Measurements from ENCODE around the gene MXI1. TPM values are rescaled to one million over a fixed set of nuclear protein-coding genes. Genes with fewer than 3 reads are reported as not detected.

Gene MXI1
- total and polyA plus RNA-seq, 7 experiments from 2014 or later, result 36.6 to 57.1 (median 52.7) TPM

- Mint-ChIP-seq H3K36me3 (peaks cover 0 to 8% (median 0%) of the 10 kb centered on the region in 5 donors), H3K27me3 (peaks cover 0 to 32% (median 0%) of the 10 kb centered on the region in 5 donors), H3K4me1 (peaks cover 30 to 75% (median 50%) of the 10 kb centered on the region in 7 donors), H3K4me3 (peak overlapping the region in 5 of 10 donors; percentile 27 to 79 (median 63)), H3K9me3 (no peaks in the 10 kb centered on the region), H3K27ac (peak overlapping the region in 5 of 9 donors; percentile 10 to 79 (median 44))
- H3K9me3 ChIP-seq (ENCODE audit: control insufficient read depth in 2 of 3, low read length in 3 of 3), result no peaks in the 10 kb centered on the region
- H3K27me3 ChIP-seq (ENCODE audit: control insufficient read depth in 2 of 2, insufficient read depth in 2 of 2, low read length in 2 of 2), result no peaks in the 10 kb centered on the region
- H3K36me3 ChIP-seq (ENCODE audit: control insufficient read depth in 2 of 3, insufficient read depth in 3 of 3, low read length in 3 of 3), result no peaks in the 10 kb centered on the region
- ChIA-PET CTCF (interaction anchor here (1.8 kb wide), 1 partner anchor 136 kb away, joined by 7 read pairs; no protein-coding TSS in a partner anchor), POLR2A (interaction anchor here (0.6 to 3.8 kb wide), 4 partner anchors 12 to 130 kb away, joined by 3 to 26 read pairs (median 4); partner anchors contain the start of genes MXI1 and SMNDC1)
- peaks cover 0 to 13% of the 10 kb centered on the region in 2 donors for H3K4me1 ChIP-seq (ENCODE audit: control insufficient read depth in 2 of 2, insufficient read depth in 2 of 2, low read length in 2 of 2)
- intact Hi-C loops (cut with micrococcal nuclease), result no loop called here
- ATAC-seq, result no peak
- H3K4me3 ChIP-seq (ENCODE audit: low read length), result no peak overlapping the region
- H3K27ac ChIP-seq (ENCODE audit: low read depth, low read length), result no peak overlapping the region
- DNase-seq, result no peak
These were observed 66.7 kb downstream of the MXI1 start for GRCh38 chr10:110274072-110274627.

- H3K4me3 Mint-ChIP-seq, result peak overlapping the region in 2 of 10 donors; percentile 16 to 46
- peaks cover 0 to 8% (median 0%) of the 10 kb centered on the region in 5 donors for H3K36me3 Mint-ChIP-seq
- H3K27ac Mint-ChIP-seq, result peak overlapping the region in 5 of 9 donors; percentile 14 to 71 (median 43)
- Histone ChIP-seq H3K4me1 (ENCODE audit: control insufficient read depth in 2 of 2, insufficient read depth in 2 of 2, low read length in 2 of 2) (peaks cover 0 to 15% of the 10 kb centered on the region in 2 donors), H3K27ac (ENCODE audit: low read depth, low read length) (no peak overlapping the region), H3K9me3 (ENCODE audit: control insufficient read depth in 2 of 3, low read length in 3 of 3) (no peaks in the 10 kb centered on the region), H3K4me3 (ENCODE audit: low read length) (no peak overlapping the region), H3K27me3 (ENCODE audit: control insufficient read depth in 2 of 2, insufficient read depth in 2 of 2, low read length in 2 of 2) (no peaks in the 10 kb centered on the region), H3K36me3 (ENCODE audit: control insufficient read depth in 2 of 3, insufficient read depth in 3 of 3, low read length in 3 of 3) (peaks cover 0 to under 1% (median 0%) of the 10 kb centered on the region in 3 experiments)
- ATAC-seq (no peak), DNase-seq (no peak)
- ChIA-PET POLR2A (interaction anchor here (0.6 to 3.8 kb wide), 3 partner anchors 11 to 65 kb away, joined by 3 to 26 read pairs (median 6); partner anchors contain the start of genes MXI1 and SMNDC1), CTCF (interaction anchor here (1.8 kb wide), 1 partner anchor 137 kb away, joined by 7 read pairs; no protein-coding TSS in a partner anchor)
- H3K9me3 Mint-ChIP-seq, result no peaks in the 10 kb centered on the region
- H3K4me1 Mint-ChIP-seq, result peaks cover 28 to 75% (median 49%) of the 10 kb centered on the region in 7 donors
- intact Hi-C loops (cut with micrococcal nuclease), result loop anchor here in 1 of 2 donors (5.0 kb wide), 1 partner anchor 32 kb away; no protein-coding TSS in a partner anchor
- peaks cover 0 to 27% (median 0%) of the 10 kb centered on the region in 5 donors for H3K27me3 Mint-ChIP-seq
These were observed 67.2 kb downstream of the MXI1 start for GRCh38 chr10:110274647-110275046.

DNA sequence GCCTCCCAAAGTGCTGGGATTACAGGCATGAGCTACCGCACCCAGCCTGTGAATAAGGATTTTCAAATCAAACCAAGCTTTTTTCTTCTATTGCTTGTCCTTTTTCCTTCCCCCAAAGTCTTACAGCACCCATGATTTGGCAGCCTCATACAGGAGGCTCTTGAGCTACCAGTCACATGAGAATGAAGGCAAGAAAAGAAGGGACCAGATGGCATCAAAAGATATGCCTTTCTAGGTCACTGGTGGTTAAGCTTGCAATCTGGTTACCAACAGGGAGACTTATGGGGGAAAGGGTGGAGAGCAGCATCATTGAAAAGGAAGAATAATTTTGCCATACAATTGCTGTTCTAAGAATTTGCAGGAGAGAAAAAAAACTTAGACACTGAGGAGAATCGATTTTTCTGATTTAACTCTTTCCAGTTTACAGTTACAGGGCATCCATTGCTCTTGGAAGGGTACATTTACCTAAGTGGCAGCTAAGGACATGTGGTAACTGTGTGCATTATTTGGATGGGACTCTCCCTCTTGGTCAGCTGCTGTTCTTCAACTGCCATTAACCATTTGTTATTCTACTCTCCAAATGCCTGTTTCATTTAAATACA lies 67.8 kb downstream of the MXI1 start:
- Histone ChIP-seq H3K9me3 (ENCODE audit: control insufficient read depth in 2 of 3, low read length in 3 of 3) (no peaks in the 10 kb centered on the region), H3K4me1 (ENCODE audit: control insufficient read depth in 2 of 2, insufficient read depth in 2 of 2, low read length in 2 of 2) (peaks cover 0 to 15% of the 10 kb centered on the region in 2 donors), H3K36me3 (ENCODE audit: control insufficient read depth in 2 of 3, insufficient read depth in 3 of 3, low read length in 3 of 3) (peaks cover 0 to 4% (median 0%) of the 10 kb centered on the region in 3 experiments), H3K27ac (ENCODE audit: low read depth, low read length) (no peak overlapping the region), H3K4me3 (ENCODE audit: low read length) (no peak overlapping the region), H3K27me3 (ENCODE audit: control insufficient read depth in 2 of 2, insufficient read depth in 2 of 2, low read length in 2 of 2) (no peaks in the 10 kb centered on the region)
- no peaks in the 10 kb centered on the region for H3K9me3 Mint-ChIP-seq
- ATAC-seq (peak; percentile 35), DNase-seq (no peak)
- ChIA-PET POLR2A (interaction anchor here (0.6 to 3.8 kb wide), 3 partner anchors 11 to 66 kb away, joined by 3 to 26 read pairs (median 6); partner anchors contain the start of gene MXI1), CTCF (interaction anchor here (1.8 kb wide), 1 partner anchor 137 kb away, joined by 7 read pairs; no protein-coding TSS in a partner anchor)
- peaks cover 0 to 26% (median 0%) of the 10 kb centered on the region in 5 donors for H3K27me3 Mint-ChIP-seq
- intact Hi-C loops (cut with micrococcal nuclease), result loop anchor here in 1 of 2 donors (5.0 kb wide), 1 partner anchor 33 kb away; no protein-coding TSS in a partner anchor
- no peak overlapping the region for H3K4me3 Mint-ChIP-seq
- H3K36me3 Mint-ChIP-seq, result peaks cover 0 to 8% (median 0%) of the 10 kb centered on the region in 5 donors
- H3K4me1 Mint-ChIP-seq, result peaks cover 24 to 70% (median 44%) of the 10 kb centered on the region in 7 donors
- peak overlapping the region in 1 of 9 donors; percentile 43 for H3K27ac Mint-ChIP-seq

DNA sequence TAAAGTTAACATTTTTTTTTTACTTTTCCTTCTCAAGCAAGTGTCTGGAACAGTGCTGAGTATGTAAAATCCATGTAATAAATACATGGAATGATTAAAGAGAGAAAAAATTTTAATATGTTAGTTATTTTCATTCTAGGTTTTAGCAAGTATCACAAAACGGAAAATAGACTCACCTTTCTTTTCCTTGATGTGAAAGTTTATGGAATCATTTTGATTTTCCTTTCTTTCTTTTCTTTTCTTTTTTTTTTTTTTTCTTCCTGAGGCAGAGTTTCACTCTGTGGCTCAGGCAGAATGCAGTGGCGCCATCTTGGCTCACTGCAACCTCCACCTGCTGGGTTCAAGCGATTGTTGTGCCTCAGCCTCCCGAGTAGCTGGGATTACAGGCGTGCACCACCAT lies 69.2 kb downstream of the MXI1 start:
- Histone ChIP-seq H3K4me1 (ENCODE audit: control insufficient read depth in 2 of 2, insufficient read depth in 2 of 2, low read length in 2 of 2) (peaks cover 0 to 15% of the 10 kb centered on the region in 2 donors), H3K4me3 (ENCODE audit: low read length) (no peak overlapping the region), H3K27ac (ENCODE audit: low read depth, low read length) (no peak overlapping the region), H3K27me3 (ENCODE audit: control insufficient read depth in 2 of 2, insufficient read depth in 2 of 2, low read length in 2 of 2) (no peaks in the 10 kb centered on the region), H3K9me3 (ENCODE audit: control insufficient read depth in 2 of 3, low read length in 3 of 3) (no peaks in the 10 kb centered on the region), H3K36me3 (ENCODE audit: control insufficient read depth in 2 of 3, insufficient read depth in 3 of 3, low read length in 3 of 3) (peaks cover 0 to 4% (median 0%) of the 10 kb centered on the region in 3 experiments)
- ChIA-PET POLR2A (no interaction called here), CTCF (no interaction called here)
- intact Hi-C loops (cut with micrococcal nuclease), result loop anchor here in 1 of 2 donors (5.0 kb wide), 1 partner anchor 34 kb away; no protein-coding TSS in a partner anchor
- H3K9me3 Mint-ChIP-seq, result no peaks in the 10 kb centered on the region
- H3K36me3 Mint-ChIP-seq, result peaks cover 0 to 12% (median 8%) of the 10 kb centered on the region in 5 donors
- H3K27ac Mint-ChIP-seq, result no peak overlapping the region
- no peak for DNase-seq
- H3K4me3 Mint-ChIP-seq, result no peak overlapping the region
- H3K27me3 Mint-ChIP-seq, result peaks cover 0 to 26% (median 0%) of the 10 kb centered on the region in 5 donors
- H3K4me1 Mint-ChIP-seq, result peaks cover 23 to 62% (median 38%) of the 10 kb centered on the region in 7 donors
- no peak for ATAC-seq

DNA sequence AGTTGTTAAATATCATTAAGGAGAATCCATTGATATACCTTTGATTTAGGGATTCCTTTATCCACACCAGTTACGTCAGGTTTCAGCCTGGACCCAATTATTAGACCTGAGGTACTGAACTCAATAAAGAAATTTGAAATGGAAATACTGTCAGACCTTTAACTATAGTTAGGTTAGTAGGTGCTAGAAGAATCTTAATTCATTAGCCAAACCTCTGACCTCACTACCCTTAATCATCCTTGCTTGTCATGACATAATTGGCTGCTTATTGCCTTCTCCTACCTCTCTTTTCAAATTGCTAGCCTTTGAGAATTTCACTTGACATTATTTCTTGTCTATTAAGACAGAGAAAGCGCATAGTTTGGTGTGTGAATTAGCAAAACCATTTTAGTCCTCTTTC lies 70.2 kb downstream of the MXI1 start:
- Histone ChIP-seq H3K36me3 (ENCODE audit: control insufficient read depth in 2 of 3, insufficient read depth in 3 of 3, low read length in 3 of 3) (peaks cover 0 to 4% (median 0%) of the 10 kb centered on the region in 3 experiments), H3K27me3 (ENCODE audit: control insufficient read depth in 2 of 2, insufficient read depth in 2 of 2, low read length in 2 of 2) (no peaks in the 10 kb centered on the region), H3K9me3 (ENCODE audit: control insufficient read depth in 2 of 3, low read length in 3 of 3) (no peaks in the 10 kb centered on the region), H3K4me3 (ENCODE audit: low read length) (no peak overlapping the region), H3K27ac (ENCODE audit: low read depth, low read length) (no peak overlapping the region), H3K4me1 (ENCODE audit: control insufficient read depth in 2 of 2, insufficient read depth in 2 of 2, low read length in 2 of 2) (peaks cover 0 to 15% of the 10 kb centered on the region in 2 donors)
- intact Hi-C loops (cut with micrococcal nuclease), result loop anchor here in 1 of 2 donors (5.0 kb wide), 1 partner anchor 35 kb away; no protein-coding TSS in a partner anchor
- Mint-ChIP-seq H3K27ac (no peak overlapping the region), H3K36me3 (peaks cover 0 to 13% (median 8%) of the 10 kb centered on the region in 5 donors), H3K27me3 (peaks cover 0 to 26% (median 0%) of the 10 kb centered on the region in 5 donors), H3K9me3 (no peaks in the 10 kb centered on the region), H3K4me1 (peaks cover 23 to 61% (median 34%) of the 10 kb centered on the region in 7 donors), H3K4me3 (no peak overlapping the region)
- DNase-seq, result no peak
- POLR2A ChIA-PET, result no interaction called here
- ATAC-seq, result no peak
- CTCF ChIA-PET, result interaction anchor here (1.9 to 3.6 kb wide), 4 partner anchors 66 to 144 kb away, joined by 5 to 39 read pairs (median 20); partner anchors contain the start of gene MXI1

Measured in naive thymus-derived CD4-positive, alpha-beta T cell (primary cell).